ENCODE measurements around the gene ST6GAL1.
"Not testable (repeated sequence)": the region's sequence is repeated elsewhere in the genome, so short reads cannot be mapped to it uniquely, and the experiment has no call there.

Gene ST6GAL1, protein sequence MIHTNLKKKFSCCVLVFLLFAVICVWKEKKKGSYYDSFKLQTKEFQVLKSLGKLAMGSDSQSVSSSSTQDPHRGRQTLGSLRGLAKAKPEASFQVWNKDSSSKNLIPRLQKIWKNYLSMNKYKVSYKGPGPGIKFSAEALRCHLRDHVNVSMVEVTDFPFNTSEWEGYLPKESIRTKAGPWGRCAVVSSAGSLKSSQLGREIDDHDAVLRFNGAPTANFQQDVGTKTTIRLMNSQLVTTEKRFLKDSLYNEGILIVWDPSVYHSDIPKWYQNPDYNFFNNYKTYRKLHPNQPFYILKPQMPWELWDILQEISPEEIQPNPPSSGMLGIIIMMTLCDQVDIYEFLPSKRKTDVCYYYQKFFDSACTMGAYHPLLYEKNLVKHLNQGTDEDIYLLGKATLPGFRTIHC

DNA sequence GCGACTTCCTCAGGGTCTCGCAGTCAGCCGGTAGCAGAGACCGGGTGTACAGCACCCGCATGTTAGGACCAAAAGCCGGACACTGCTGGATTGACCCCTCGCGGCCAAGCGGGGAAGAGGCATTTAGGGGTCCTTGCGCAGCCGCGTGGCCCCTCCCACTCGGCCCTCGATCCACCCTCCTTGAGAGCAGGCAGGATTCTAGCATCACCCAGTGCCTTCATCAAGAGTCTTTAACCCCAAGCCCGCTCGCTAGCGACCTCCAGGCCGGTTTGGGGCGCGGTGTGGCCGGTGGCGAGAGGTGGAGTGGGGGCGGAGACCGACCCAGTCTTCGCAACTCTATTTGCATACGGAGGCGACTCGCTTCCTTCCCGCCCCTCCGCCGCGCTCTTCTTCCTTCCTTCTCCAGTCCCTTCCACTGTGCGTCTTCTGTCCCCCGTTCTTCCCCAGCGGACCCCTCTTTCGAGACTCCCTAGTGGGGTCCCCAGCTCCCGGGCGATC lies at the start of gene ST6GAL1:
Gene ST6GAL1 (plus strand): TSS at position 384 of the 498 bp plus-strand sequence. CDS start 112,178 bp downstream, outside the sequence.
- H3K27ac ChIP-seq, result peak within 1 kb of the TSS; percentile 34
- no peak for TF ChIP-seq ZFX (IDR thresholded peaks at IDR 0.05)
- TF ChIP-seq, protein P1, sequence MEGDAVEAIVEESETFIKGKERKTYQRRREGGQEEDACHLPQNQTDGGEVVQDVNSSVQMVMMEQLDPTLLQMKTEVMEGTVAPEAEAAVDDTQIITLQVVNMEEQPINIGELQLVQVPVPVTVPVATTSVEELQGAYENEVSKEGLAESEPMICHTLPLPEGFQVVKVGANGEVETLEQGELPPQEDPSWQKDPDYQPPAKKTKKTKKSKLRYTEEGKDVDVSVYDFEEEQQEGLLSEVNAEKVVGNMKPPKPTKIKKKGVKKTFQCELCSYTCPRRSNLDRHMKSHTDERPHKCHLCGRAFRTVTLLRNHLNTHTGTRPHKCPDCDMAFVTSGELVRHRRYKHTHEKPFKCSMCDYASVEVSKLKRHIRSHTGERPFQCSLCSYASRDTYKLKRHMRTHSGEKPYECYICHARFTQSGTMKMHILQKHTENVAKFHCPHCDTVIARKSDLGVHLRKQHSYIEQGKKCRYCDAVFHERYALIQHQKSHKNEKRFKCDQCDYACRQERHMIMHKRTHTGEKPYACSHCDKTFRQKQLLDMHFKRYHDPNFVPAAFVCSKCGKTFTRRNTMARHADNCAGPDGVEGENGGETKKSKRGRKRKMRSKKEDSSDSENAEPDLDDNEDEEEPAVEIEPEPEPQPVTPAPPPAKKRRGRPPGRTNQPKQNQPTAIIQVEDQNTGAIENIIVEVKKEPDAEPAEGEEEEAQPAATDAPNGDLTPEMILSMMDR (conservative IDR thresholded peaks at IDR 0.05), result 0 out of 2 replicates have a peak, but pooled peaks have one; percentile 8

DNA sequence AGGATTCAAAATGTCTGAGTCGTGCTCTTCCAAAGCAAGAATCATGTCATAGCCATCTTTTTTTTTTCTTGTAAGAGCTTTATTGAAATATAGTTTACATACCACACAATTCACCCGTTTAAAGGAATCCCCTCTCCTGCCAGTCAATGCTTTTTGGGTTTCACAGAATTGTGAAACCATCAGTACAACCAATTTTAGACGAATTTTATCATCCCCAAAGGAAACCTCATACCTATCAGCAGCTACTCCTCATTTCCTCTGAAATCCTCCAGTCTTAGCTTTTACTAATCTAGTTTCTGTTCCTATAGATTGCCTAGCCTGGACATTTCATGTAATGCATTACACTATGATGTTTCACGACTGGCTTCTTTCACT lies 48.2 kb upstream of the ST6GAL1 start:
- no peak for TF ChIP-seq ZFX (IDR thresholded peaks at IDR 0.05)
- TF ChIP-seq, protein P1 (conservative IDR thresholded peaks at IDR 0.05), result no peak
- no peak overlapping the region for H3K27ac ChIP-seq

DNA sequence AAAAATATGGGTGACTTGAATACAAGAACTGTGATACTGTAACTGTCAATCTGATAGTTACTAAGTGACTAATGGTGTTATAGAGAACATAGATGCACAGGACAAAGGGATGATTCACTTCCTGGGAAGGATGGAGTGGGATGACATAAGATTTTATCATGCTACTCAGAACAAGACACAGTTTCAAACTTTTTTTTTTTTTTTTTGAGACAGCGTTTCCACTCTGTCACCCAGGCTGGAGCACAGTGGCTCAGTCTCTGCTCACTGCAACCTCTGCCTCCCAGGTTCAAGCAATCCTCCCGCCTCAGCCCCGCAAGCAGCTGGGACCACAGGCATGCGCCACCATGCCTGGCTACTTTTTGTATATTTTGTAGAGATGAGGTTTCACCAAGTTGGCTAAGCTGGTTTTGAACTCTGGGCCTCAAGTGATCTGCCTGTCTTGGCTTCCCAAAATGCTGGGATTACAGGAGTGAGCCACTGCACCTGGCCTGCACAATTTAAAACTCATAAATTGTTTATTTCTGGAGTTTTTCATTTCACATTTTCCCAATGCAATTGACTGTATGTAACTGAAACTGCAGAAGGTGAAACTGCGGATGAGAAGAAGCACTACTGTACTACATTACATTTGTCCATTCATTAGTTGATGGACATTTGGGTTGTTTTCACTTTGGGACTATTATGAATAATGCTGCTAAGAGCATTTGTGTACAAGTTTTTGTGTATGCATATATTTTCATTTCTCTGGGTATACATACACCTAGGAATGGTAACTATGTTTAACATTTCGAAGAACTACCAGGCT lies 47.2 kb upstream of the ST6GAL1 start:
- no peak for TF ChIP-seq ZFX (IDR thresholded peaks at IDR 0.05)
- TF ChIP-seq, protein P1 (conservative IDR thresholded peaks at IDR 0.05), result no peak
- no peak overlapping the region for H3K27ac ChIP-seq

DNA sequence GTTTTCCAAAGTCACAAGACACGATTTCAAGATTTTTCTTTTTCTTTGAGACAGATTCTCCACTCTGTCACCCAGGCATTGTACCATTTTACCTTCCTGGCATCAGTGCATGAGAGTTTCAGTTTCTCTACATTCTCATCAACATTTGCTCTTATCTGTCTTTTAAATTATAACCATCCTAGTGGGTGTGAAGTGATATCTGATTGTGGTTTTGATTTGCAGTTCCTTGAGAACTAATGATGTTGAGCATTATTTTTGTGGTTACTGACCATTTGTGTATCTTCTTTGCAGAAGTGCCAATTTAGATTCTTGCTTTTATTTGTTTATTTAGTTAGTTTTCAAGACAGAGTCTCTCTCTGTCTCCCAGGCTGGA lies 46.7 kb upstream of the ST6GAL1 start:
- TF ChIP-seq ZFX (IDR thresholded peaks at IDR 0.05), result no peak
- TF ChIP-seq, protein P1 (conservative IDR thresholded peaks at IDR 0.05), result no peak
- H3K27ac ChIP-seq, result no peak overlapping the region

DNA sequence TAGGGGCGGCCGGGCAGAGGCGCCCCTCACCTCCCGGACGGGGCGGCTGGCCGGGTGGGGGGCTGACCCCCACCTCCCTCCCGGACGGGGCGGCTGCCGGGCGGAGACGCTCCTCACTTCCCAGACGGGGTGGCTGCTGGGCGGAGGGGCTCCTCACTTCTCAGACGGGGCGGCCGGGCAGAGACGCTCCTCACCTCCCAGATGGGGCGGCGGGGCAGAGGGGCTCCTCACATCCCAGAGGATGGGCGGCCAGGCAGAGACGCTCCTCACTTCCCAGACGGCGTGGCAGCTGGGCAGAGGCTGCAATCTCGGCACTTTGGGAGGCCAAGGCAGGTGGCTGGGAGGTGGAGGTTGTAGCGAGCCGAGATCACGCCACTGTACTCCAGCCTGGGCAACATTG lies 45.5 kb upstream of the ST6GAL1 start:
- H3K27ac ChIP-seq, result not testable (repeated sequence)

DNA sequence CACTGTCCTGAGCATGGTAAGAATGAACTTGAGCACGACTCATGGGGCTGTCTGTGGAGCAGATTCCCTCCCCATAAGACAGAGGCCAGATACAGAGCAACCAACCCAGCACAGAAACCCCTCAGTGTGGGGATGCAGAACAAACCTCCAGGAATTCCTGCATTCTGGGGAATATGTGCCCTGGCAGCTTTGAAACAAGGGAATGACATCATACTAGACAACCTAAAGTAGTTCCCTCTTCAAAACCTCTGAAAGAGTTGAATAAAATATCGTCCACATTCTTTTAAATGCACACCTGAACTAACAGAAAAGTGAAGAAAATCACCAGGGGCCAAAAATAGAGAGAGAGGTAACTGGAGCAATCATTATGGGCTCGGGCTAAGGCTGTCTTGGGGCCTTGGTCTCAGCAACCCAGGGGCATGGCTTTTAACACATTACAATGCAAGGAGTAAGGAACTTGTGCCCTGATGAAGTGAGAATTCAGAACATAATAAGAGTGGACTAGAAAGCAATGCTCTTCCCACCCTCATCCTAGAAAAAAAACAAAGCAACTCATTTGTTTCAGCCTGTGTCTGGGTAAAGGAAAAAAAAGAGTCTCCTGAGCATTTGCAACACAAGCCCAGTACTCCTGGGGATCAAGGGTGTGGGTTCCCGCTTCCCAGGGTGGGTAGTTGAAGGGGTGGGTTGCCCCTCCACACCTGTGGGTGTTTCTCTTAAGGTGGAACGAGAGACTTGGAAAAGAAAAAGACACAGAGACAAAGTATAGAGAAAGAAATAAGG lies 43.9 kb upstream of the ST6GAL1 start:
- no peak overlapping the region for H3K27ac ChIP-seq
- TF ChIP-seq, protein P1 (conservative IDR thresholded peaks at IDR 0.05), result no peak
- TF ChIP-seq ZFX (IDR thresholded peaks at IDR 0.05), result no peak

DNA sequence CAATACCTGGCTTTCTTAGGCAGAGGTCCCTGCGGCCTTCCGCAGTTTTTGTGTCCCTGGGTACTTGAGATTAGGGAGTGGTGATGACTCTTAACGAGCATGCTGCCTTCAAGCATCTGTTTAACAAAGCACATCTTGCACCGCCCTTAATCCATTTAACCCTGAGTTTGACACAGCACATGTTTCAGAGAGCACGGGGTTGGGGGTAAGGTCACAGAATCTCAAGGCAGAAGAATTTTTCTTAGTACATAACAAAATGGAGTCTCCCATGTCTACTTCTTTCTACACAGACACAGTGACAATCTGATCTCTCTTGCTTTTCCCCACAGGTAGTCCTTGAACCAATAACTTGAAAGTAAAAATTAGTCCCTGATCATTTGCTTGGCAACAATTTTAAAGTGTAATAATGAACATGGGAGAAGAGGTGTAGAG lies 42.8 kb upstream of the ST6GAL1 start:
- not testable (repeated sequence) for H3K27ac ChIP-seq

DNA sequence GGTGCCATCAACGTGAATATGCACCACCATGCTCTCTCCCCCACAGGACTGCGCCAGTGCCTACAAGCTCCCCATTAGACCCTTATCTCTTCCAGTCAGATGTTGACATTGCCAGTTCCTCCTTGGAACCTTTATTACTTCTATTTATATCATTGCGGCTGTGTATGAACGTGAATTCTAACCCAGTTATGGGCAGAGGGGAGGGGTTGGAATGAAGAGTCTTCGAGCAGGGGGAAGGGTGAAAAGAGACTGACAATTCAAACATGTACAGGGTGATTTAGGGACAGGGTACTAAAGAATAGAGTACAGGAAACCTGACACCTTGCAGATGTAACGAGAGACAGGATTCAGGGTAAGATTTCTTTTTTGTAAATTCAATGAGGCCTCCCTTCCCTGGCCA lies 41.8 kb upstream of the ST6GAL1 start:
- H3K27ac ChIP-seq, result no peak overlapping the region
- TF ChIP-seq, protein P1 (conservative IDR thresholded peaks at IDR 0.05), result no peak
- no peak for TF ChIP-seq ZFX (IDR thresholded peaks at IDR 0.05)

DNA sequence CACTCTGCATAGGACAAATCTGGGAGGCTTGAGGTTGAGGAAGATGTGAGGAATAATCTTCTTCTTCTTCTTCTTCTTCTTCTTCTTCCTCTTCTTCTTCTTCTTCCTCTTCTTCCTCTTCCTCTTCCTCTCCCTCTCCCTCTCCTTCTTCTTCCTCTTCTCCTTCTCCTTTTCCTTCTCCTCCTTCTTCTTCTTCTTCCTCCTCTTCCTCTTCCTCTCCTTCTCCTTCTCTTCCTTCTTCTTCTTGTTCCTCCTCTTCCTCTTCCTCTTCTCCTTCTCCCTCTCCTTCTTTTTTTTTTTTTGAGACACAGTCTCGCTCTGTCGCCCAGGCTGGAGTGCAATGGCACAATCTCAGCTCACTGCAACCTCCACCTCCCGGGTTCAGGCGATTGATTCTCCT lies 40.6 kb upstream of the ST6GAL1 start:
- not testable (repeated sequence) for H3K27ac ChIP-seq
